ENCODE data around the gene INSYN2B.

The INSYN2B gene

GRCh38 chr5:169999621-170000020 lies 19.3 kb upstream of the INSYN2B start:
- Histone ChIP-seq H3K4me3 (ENCODE audit: low read length) (no peak overlapping the region), H3K4me1 (ENCODE audit: control insufficient read depth, insufficient read depth, low read length) (no peaks in the 10 kb centered on the region), H3K36me3 (ENCODE audit: control insufficient read depth, insufficient read depth, low read length) (no peaks in the 10 kb centered on the region), H3K27me3 (ENCODE audit: control insufficient read depth, insufficient read depth, low read length) (no peaks in the 10 kb centered on the region; the same call in 1 of the 2 replicates), H3K9me3 (ENCODE audit: control insufficient read depth, insufficient read depth, low read length) (no peaks in the 10 kb centered on the region), H3K27ac (ENCODE audit: low read length) (no peak overlapping the region)
- DNase-seq (ENCODE audit: low read depth, low spot score) = no peak
- WGBS (ENCODE audit: insufficient coverage, insufficient read length) = no CpG with 5 or more reads among the region's 3 CpGs

GRCh38 chr5:169997798-169998197 lies 17.5 kb upstream of the INSYN2B start:
- no peak for DNase-seq (ENCODE audit: low read depth, low spot score)
- Histone ChIP-seq H3K36me3 (ENCODE audit: control insufficient read depth, insufficient read depth, low read length) (no peaks in the 10 kb centered on the region), H3K4me3 (ENCODE audit: low read length) (no peak overlapping the region), H3K27me3 (ENCODE audit: control insufficient read depth, insufficient read depth, low read length) (no peaks in the 10 kb centered on the region; the same call in 1 of the 2 replicates), H3K27ac (ENCODE audit: low read length) (no peak overlapping the region), H3K4me1 (ENCODE audit: control insufficient read depth, insufficient read depth, low read length) (peaks cover 2% of the 10 kb centered on the region; the same call in 1 of the 2 replicates), H3K9me3 (ENCODE audit: control insufficient read depth, insufficient read depth, low read length) (no peaks in the 10 kb centered on the region)
- WGBS (ENCODE audit: insufficient coverage, insufficient read length) = no CpG with 5 or more reads among the region's 3 CpGs

DNA sequence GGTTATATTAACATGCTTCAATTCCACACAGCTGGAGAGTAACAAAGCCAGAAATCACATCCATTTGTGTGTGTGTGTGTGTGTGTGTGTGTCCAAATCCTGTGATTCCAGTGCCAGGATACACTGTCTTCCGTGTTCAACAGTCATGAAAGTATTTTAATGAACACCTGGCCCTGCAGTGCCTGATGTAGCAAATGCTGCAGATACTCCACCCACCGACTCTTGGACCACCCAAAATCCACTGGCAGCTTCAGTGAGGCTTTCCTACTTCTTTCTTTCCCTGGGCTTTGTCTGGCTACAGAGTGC lies 13.1 kb upstream of the INSYN2B start:
- H3K36me3 ChIP-seq (ENCODE audit: control insufficient read depth, insufficient read depth, low read length) = no peaks in the 10 kb centered on the region
- WGBS (ENCODE audit: insufficient coverage, insufficient read length) = no CpG with 5 or more reads among the region's 2 CpGs
- no peak for DNase-seq (ENCODE audit: low read depth, low spot score)
- no peak overlapping the region for H3K27ac ChIP-seq (ENCODE audit: low read length)
- H3K9me3 ChIP-seq (ENCODE audit: control insufficient read depth, insufficient read depth, low read length) = no peaks in the 10 kb centered on the region
- no peaks in the 10 kb centered on the region for H3K27me3 ChIP-seq (ENCODE audit: control insufficient read depth, insufficient read depth, low read length)
- H3K4me3 ChIP-seq (ENCODE audit: low read length) = no peak overlapping the region
- peaks cover 2% of the 10 kb centered on the region; the same call in 1 of the 2 replicates for H3K4me1 ChIP-seq (ENCODE audit: control insufficient read depth, insufficient read depth, low read length)

DNA sequence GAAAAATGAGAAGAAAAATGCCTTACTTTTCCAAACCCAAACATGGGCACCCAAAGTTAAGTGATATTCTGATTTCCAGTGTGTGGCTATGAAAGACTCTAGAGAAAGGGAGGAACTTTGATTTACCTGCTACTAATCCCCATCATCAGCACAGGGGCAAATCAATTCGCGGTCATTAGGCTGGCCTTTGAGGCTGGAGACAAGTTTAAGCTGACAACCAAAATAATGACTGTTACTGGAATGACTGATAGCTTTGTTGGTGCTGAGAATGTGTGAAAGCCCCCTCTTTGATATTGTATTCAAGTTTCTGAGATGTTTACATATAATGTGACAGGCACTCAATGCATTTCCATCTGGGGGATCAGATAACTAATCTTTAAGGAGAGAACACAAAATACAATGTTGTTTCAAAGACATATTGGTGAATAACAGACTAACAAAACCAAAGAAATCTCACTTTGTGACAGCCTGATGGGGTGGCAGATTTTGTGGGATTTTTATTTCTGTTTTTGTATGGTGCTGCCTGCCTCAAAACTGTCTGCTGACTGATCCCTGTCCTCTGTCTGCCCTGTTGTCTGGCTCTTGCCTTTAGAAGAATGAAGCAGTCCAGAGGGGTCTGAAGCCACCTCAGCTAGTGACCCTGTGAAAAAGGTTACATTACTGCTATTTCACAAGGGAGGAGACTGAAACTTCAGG lies 12.6 kb upstream of the INSYN2B start:
- no peaks in the 10 kb centered on the region for H3K9me3 ChIP-seq (ENCODE audit: control insufficient read depth, insufficient read depth, low read length)
- H3K4me3 ChIP-seq (ENCODE audit: low read length) = no peak overlapping the region
- no peak for DNase-seq (ENCODE audit: low read depth, low spot score)
- no peaks in the 10 kb centered on the region for H3K36me3 ChIP-seq (ENCODE audit: control insufficient read depth, insufficient read depth, low read length)
- no peak overlapping the region for H3K27ac ChIP-seq (ENCODE audit: low read length)
- H3K27me3 ChIP-seq (ENCODE audit: control insufficient read depth, insufficient read depth, low read length) = no peaks in the 10 kb centered on the region
- WGBS (ENCODE audit: insufficient coverage, insufficient read length) = no CpG with 5 or more reads among the region's 2 CpGs
- H3K4me1 ChIP-seq (ENCODE audit: control insufficient read depth, insufficient read depth, low read length) = peaks cover 2% of the 10 kb centered on the region; the same call in 1 of the 2 replicates

DNA sequence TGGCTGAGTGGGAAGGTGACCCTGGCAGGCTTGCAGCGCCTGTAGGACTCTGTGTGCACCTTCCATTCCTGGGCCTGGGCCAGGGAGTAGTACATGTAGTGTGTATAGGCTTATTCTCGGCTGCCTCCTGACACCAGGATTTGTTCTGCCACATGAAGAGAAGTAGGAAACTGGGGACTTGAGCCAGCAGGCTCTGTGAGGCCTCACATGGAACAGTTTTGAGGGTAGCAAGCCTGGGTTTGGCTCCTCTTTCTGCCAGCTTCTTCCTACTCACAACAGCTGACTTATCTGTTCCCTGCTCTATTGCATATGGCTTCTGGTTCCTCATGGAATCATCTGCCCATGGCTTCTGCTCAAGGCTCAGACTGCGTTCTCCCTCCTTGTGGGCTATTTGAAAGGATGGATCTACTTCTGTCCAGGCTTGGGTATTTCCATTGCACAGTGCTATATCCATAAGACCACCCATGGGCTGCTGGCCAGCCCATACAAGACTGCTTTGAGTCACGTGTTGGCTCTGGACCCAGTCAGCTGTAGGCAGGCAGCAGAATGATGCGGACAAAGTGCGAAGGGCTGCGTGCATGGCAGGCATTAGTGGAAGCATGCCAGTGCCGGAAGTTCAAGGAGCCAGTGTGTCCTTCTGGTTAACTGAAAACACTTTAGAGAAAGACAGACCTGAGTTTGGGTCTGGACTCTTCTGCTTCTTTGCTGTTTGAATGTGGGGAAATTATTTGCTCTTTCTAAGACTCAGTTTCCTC lies 11.0 kb upstream of the INSYN2B start:
- Histone ChIP-seq H3K4me1 (ENCODE audit: control insufficient read depth, insufficient read depth, low read length) (peaks cover 2% of the 10 kb centered on the region; the same call in 1 of the 2 replicates), H3K4me3 (ENCODE audit: low read length) (no peak overlapping the region), H3K9me3 (ENCODE audit: control insufficient read depth, insufficient read depth, low read length) (no peaks in the 10 kb centered on the region), H3K27me3 (ENCODE audit: control insufficient read depth, insufficient read depth, low read length) (no peaks in the 10 kb centered on the region), H3K36me3 (ENCODE audit: control insufficient read depth, insufficient read depth, low read length) (no peaks in the 10 kb centered on the region), H3K27ac (ENCODE audit: low read length) (no peak overlapping the region)
- no peak for DNase-seq (ENCODE audit: low read depth, low spot score)
- no CpG with 5 or more reads among the region's 8 CpGs for WGBS (ENCODE audit: insufficient coverage, insufficient read length)

DNA sequence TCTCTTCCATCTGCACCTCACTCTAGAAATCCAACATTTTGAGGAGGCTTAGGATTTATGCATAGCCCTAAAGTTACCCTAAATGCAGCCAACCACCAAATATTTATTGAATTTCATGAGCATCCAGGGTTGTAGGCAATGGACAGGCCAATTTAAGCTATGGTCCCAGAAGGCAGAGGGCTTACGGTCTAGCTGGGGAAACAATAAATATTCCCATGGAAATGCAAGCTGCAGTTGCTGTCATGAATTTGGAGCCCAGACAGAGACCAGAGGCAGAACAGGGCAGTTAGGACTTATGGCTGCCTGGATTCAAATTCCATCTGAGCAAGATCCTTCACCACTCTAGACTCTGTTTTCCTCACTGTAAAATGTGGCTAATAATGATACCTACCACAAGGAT lies 9.1 kb upstream of the INSYN2B start:
- no peak overlapping the region for H3K4me3 ChIP-seq (ENCODE audit: low read length)
- DNase-seq (ENCODE audit: low read depth, low spot score) = no peak
- H3K4me1 ChIP-seq (ENCODE audit: control insufficient read depth, insufficient read depth, low read length) = peaks cover 2% of the 10 kb centered on the region; the same call in 1 of the 2 replicates
- H3K27ac ChIP-seq (ENCODE audit: low read length) = no peak overlapping the region
- WGBS (ENCODE audit: insufficient coverage, insufficient read length) = no CpG with 5 or more reads among the region's 1 CpG
- no peaks in the 10 kb centered on the region for H3K27me3 ChIP-seq (ENCODE audit: control insufficient read depth, insufficient read depth, low read length)
- H3K36me3 ChIP-seq (ENCODE audit: control insufficient read depth, insufficient read depth, low read length) = no peaks in the 10 kb centered on the region
- H3K9me3 ChIP-seq (ENCODE audit: control insufficient read depth, insufficient read depth, low read length) = no peaks in the 10 kb centered on the region

DNA sequence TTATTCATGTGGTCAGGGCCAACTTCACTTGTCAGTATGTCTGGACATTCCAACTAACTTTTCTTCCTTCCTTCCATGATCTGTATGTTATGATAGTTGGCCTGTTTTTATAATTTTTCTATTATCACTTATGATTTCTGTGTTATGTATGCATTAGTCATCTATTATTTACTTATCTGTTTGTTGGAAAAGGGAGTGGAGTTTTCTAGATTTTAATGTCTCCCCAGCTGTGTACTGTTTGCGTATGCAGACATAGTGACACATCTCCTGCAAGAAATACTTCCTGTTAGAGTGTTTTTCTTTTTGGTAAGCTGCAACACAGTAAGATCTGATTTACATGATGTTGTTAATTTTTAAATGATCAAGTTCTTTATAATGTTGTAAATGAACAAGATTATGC lies 8.7 kb upstream of the INSYN2B start:
- no peaks in the 10 kb centered on the region for H3K27me3 ChIP-seq (ENCODE audit: control insufficient read depth, insufficient read depth, low read length)
- H3K9me3 ChIP-seq (ENCODE audit: control insufficient read depth, insufficient read depth, low read length) = no peaks in the 10 kb centered on the region
- no peak overlapping the region for H3K27ac ChIP-seq (ENCODE audit: low read length)
- DNase-seq (ENCODE audit: low read depth, low spot score) = no peak
- H3K4me3 ChIP-seq (ENCODE audit: low read length) = no peak overlapping the region
- no CpG with 5 or more reads among the region's 1 CpG for WGBS (ENCODE audit: insufficient coverage, insufficient read length)
- H3K4me1 ChIP-seq (ENCODE audit: control insufficient read depth, insufficient read depth, low read length) = peaks cover 2% of the 10 kb centered on the region; the same call in 1 of the 2 replicates
- no peaks in the 10 kb centered on the region for H3K36me3 ChIP-seq (ENCODE audit: control insufficient read depth, insufficient read depth, low read length)

GRCh38 chr5:169988206-169988605 lies 7.9 kb upstream of the INSYN2B start:
- Histone ChIP-seq H3K27me3 (ENCODE audit: control insufficient read depth, insufficient read depth, low read length) (no peaks in the 10 kb centered on the region), H3K27ac (ENCODE audit: low read length) (no peak overlapping the region), H3K9me3 (ENCODE audit: control insufficient read depth, insufficient read depth, low read length) (no peaks in the 10 kb centered on the region), H3K4me1 (ENCODE audit: control insufficient read depth, insufficient read depth, low read length) (no peaks in the 10 kb centered on the region), H3K36me3 (ENCODE audit: control insufficient read depth, insufficient read depth, low read length) (no peaks in the 10 kb centered on the region), H3K4me3 (ENCODE audit: low read length) (no peak overlapping the region)
- WGBS (ENCODE audit: insufficient coverage, insufficient read length) = no CpG with 5 or more reads among the region's 4 CpGs
- DNase-seq (ENCODE audit: low read depth, low spot score) = no peak

- no peaks in the 10 kb centered on the region for H3K36me3 ChIP-seq (ENCODE audit: control insufficient read depth, insufficient read depth, low read length)
- no peak overlapping the region for H3K27ac ChIP-seq (ENCODE audit: low read length)
- H3K27me3 ChIP-seq (ENCODE audit: control insufficient read depth, insufficient read depth, low read length) = peaks cover 9% of the 10 kb centered on the region
- DNase-seq (ENCODE audit: low read depth, low spot score) = no peak
- WGBS (ENCODE audit: insufficient coverage, insufficient read length) = no CpG with 5 or more reads among the region's 3 CpGs
- no peaks in the 10 kb centered on the region for H3K9me3 ChIP-seq (ENCODE audit: control insufficient read depth, insufficient read depth, low read length)
- H3K4me3 ChIP-seq (ENCODE audit: low read length) = no peak overlapping the region; the same call in 1 of the 2 replicates
- peaks cover 11% of the 10 kb centered on the region for H3K4me1 ChIP-seq (ENCODE audit: control insufficient read depth, insufficient read depth, low read length)
Measured at GRCh38 chr5:169979871-169980270, 424 bp downstream of the INSYN2B start.

GRCh38 chr5:169978714-169979113 lies 1.6 kb downstream of the INSYN2B start:
- WGBS (ENCODE audit: insufficient coverage, insufficient read length) = no CpG with 5 or more reads among the region's 7 CpGs
- Histone ChIP-seq H3K9me3 (ENCODE audit: control insufficient read depth, insufficient read depth, low read length) (no peaks in the 10 kb centered on the region), H3K27ac (ENCODE audit: low read length) (no peak overlapping the region), H3K4me3 (ENCODE audit: low read length) (no peak overlapping the region), H3K4me1 (ENCODE audit: control insufficient read depth, insufficient read depth, low read length) (peaks cover 11% of the 10 kb centered on the region), H3K36me3 (ENCODE audit: control insufficient read depth, insufficient read depth, low read length) (no peaks in the 10 kb centered on the region), H3K27me3 (ENCODE audit: control insufficient read depth, insufficient read depth, low read length) (peaks cover 9% of the 10 kb centered on the region)
- DNase-seq (ENCODE audit: low read depth, low spot score) = no peak

Data from iPS DF 6.9 (cell line).